AG10803 (cell line): ENCODE data around the gene IKZF3.

Experiments used
- DNase-seq: peaks from one replicate; pipeline ENCODE4 v3.0.0; 2010; ENCODE audit warnings: low read depth
- H3K4me3 ChIP-seq: 2 replicates; pipeline ENCODE4 v1.5.1; 2011; ENCODE audit warnings: mild to moderate bottlenecking, low read length, control low read depth
- TF ChIP-seq, protein P1 (sequence below): conservative IDR thresholded peaks from 2 replicates; pipeline ENCODE4 v1.5.1; 2011; ENCODE audit warnings: mild to moderate bottlenecking, low read length, control low read depth, inconsistent platforms

IKZF3 gene

DNA sequence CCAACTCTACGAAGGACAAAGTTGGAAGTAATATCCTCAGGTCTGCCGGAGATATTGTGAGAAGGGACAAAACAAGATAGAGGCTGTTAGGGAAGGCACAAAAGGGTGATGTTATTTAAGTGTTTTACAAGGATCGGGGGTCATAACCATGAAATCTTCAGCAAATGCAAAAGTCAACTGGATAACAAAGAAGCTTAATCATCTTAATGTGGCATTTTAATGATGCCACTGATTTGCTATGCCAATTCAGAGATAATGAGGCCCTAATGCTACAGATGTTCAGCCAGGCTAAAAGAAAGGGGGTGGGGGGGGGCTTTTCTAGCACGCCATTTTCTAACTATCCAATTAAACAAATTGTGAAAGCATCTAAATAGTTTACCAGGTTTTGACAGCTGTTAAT is 63.1 kb downstream of the IKZF3 start:
- TF ChIP-seq, protein P1, sequence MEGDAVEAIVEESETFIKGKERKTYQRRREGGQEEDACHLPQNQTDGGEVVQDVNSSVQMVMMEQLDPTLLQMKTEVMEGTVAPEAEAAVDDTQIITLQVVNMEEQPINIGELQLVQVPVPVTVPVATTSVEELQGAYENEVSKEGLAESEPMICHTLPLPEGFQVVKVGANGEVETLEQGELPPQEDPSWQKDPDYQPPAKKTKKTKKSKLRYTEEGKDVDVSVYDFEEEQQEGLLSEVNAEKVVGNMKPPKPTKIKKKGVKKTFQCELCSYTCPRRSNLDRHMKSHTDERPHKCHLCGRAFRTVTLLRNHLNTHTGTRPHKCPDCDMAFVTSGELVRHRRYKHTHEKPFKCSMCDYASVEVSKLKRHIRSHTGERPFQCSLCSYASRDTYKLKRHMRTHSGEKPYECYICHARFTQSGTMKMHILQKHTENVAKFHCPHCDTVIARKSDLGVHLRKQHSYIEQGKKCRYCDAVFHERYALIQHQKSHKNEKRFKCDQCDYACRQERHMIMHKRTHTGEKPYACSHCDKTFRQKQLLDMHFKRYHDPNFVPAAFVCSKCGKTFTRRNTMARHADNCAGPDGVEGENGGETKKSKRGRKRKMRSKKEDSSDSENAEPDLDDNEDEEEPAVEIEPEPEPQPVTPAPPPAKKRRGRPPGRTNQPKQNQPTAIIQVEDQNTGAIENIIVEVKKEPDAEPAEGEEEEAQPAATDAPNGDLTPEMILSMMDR, result no peak
- H3K4me3 ChIP-seq, result no peak overlapping the region
- DNase-seq, result no peak

DNA sequence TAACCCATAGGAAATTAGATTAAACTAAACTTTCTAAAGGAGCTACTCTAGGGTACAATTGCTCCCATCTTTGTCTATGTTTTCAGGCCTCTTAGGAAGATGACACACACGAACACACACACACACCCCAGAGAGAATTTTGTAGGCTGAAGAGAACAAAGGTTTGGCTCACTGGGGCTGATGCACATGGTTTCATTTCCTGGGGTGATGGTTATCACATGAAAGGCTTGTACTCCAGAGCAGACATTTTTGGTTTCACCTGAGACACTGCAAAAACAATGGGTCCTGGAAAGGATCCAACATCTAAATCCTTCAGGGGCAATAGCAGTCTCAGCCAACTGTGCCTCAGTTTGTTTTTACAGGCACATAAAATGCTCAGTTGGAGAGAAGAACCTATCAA is 63.6 kb downstream of the IKZF3 start:
- TF ChIP-seq, protein P1, result no peak
- H3K4me3 ChIP-seq, result no peak overlapping the region
- DNase-seq, result no peak

DNA sequence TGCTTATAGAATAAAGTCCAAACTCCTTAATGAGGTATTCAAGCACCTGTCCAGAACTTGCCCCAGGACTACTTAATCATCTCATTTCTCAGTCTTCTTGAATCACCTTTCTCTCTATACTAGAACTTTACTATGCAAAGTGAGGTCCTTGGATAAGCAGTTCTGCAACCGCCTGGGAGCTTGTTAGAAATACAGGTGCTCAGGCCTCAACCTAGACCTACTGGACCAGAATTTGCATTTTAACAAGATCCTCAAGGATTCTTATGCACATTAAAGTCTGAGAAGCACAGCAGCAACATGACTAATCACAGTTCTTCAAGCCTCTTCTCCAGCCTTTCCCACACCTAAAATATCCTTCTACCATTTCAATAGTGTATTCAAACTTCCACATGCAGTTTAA is 64.7 kb downstream of the IKZF3 start:
- DNase-seq, result no peak
- TF ChIP-seq, protein P1, result no peak
- H3K4me3 ChIP-seq, result no peak overlapping the region

- TF ChIP-seq, protein P1, result no peak
- no peak for DNase-seq
These were observed 69.7 kb downstream of the IKZF3 start for GRCh38 chr17:39794249-39794970.

GRCh38 chr17:39793301-39793872 is 70.7 kb downstream of the IKZF3 start:
- no peak overlapping the region for H3K4me3 ChIP-seq
- TF ChIP-seq, protein P1, result no peak
- no peak for DNase-seq

More at GRCh38 chr17:39794249-39794970, 69.7 kb downstream of the IKZF3 start:
- no peak overlapping the region for H3K4me3 ChIP-seq

DNA sequence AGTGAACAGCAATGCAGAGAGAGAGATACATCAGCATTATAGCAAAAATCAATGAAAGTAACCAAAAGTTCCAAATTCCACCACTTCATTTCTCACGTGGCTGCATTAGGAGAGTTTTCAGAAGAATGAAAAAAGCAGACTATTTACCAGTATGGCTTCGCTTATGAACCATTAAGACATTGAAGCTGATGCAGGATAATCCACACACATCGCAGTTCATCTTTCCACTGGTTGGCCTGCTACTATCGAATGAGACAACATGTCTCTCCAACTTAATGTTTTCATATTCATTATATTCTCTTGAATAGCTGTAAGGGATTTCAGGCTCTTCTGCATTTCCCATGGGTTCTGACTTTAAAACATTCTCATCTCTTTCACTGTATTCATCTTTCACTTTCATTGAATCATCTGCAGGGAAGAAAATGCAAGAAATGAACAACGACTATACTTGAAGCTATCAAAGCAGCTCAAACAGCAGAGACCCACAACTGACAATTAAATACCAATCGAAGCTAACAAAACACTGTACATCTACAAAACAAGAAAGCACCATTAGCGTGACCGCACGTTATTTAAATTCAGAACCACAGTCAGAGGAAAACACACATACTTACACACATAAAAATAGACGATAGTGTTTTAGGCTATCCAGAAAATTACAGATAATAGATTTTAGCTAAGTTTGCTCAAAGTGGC is 71.4 kb downstream of the IKZF3 start:
- TF ChIP-seq, protein P1, result no peak
- no peak overlapping the region for H3K4me3 ChIP-seq
- no peak for DNase-seq
